A673 (cell line): Measurements from ENCODE around the gene C1orf198. TPM values are rescaled to one million over a fixed set of nuclear protein-coding genes. Genes with fewer than 3 reads are reported as not detected.

Source experiments
- BruUV-seq: library from RNA; stranded (reverse); fragments of 400-500 nt; replicated peaks from 2 replicates; lab custom pipeline; 2021; lab: Mats Ljungman, UMichigan
- CTCF ChIA-PET: fragments of 300-600 bp; sonication (Branson Sonifier 250); formaldehyde crosslinking; loops from one replicate; lab custom pipeline; 2022; ENCODE audit warnings: antibody characterized with exemption; lab: Charles Lee
- POLR2A ChIA-PET: fragments of 300-600 bp; sonication (Branson Sonifier 250); formaldehyde crosslinking; loops from one replicate; lab custom pipeline; 2022; ENCODE audit warnings: antibody characterized with exemption; ENCODE audit not compliant: low non-redundant PET; lab: Charles Lee
- DNase-seq: peaks from one replicate; pipeline ENCODE4 v3.0.0-alpha.2; 2015; ENCODE audit warnings: low spot score
- H3K27ac ChIP-seq: fragments of 200-600 bp; sonication (generic); 2 replicates; pipeline ENCODE4 v1.5.1; 2016; ENCODE audit warnings: mixed run types, low read depth, mild to moderate bottlenecking, mixed read lengths, antibody characterized with exemption, low read length; ENCODE audit not compliant: poor library complexity, severe bottlenecking
- H3K27me3 ChIP-seq: fragments of 200-600 bp; sonication (generic); replicated peaks from 2 replicates; pipeline ENCODE4 v1.6.1; 2017; ENCODE audit warnings: mixed run types, low read depth, mild to moderate bottlenecking, mixed read lengths, antibody characterized with exemption, low read length; ENCODE audit not compliant: insufficient read depth, poor library complexity
- H3K36me3 ChIP-seq: fragments of 200-600 bp; sonication (generic); 2 replicates; pipeline ENCODE4 v1.6.1; 2016; ENCODE audit warnings: mixed run types, mild to moderate bottlenecking, mixed read lengths, antibody characterized with exemption, low read length; ENCODE audit not compliant: insufficient read depth, poor library complexity, severe bottlenecking
- H3K4me1 ChIP-seq: fragments of 200-600 bp; sonication (generic); 2 replicates; pipeline ENCODE4 v1.6.1; 2017; ENCODE audit warnings: mixed run types, mild to moderate bottlenecking, mixed read lengths, antibody characterized with exemption, low read length; ENCODE audit not compliant: insufficient read depth, poor library complexity, severe bottlenecking
- H3K4me3 ChIP-seq: fragments of 200-600 bp; sonication (generic); 2 replicates; pipeline ENCODE4 v1.5.1; 2016; ENCODE audit warnings: low read depth, mixed run types, mild to moderate bottlenecking, mixed read lengths, low read length; ENCODE audit not compliant: poor library complexity, severe bottlenecking
- H3K9me3 ChIP-seq: fragments of 200-600 bp; sonication (generic); 2 replicates; pipeline ENCODE4 v1.6.1; 2016; ENCODE audit warnings: mixed run types, low read depth, mild to moderate bottlenecking, mixed read lengths, antibody characterized with exemption, low read length; ENCODE audit not compliant: poor library complexity, severe bottlenecking
- CTCF ChIP-seq: fragments of 300-800, 200-600 bp; sonication (generic); conservative IDR thresholded peaks from 2 replicates; pipeline ENCODE4 v1.5.1; 2017; ENCODE audit warnings: low read depth, mild to moderate bottlenecking, antibody characterized with exemption, low read length, moderate library complexity, mixed read lengths
- EZH2 ChIP-seq: fragments of 200-600 bp; sonication (generic); IDR thresholded peaks from 2 replicates; pipeline ENCODE4 v1.6.1; 2017; ENCODE audit warnings: borderline replicate concordance, low read depth, mild to moderate bottlenecking, mixed read lengths, antibody characterized with exemption, low read length; ENCODE audit not compliant: poor library complexity, severe bottlenecking
- intact Hi-C: fragments of 100-400 bp; cut with micrococcal nuclease; formaldehyde crosslinking; loops from one replicate; pipeline ENCODE4 v1.10.0; 2022; ENCODE audit not compliant: unreplicated experiment
- total RNA-seq: library from RNA; stranded (reverse); gene quantifications from 2 replicates; pipeline ENCODE4 v1.2.3, GENCODE V29; 2021

The C1orf198 gene
- total RNA-seq, 1 experiment from 2014 or later, result 42.4 TPM

- H3K4me1 ChIP-seq, result peaks cover 17% of the 10 kb centered on the region
- no peak for TF ChIP-seq CTCF
- no peak for TF ChIP-seq EZH2
- ChIA-PET CTCF (interaction anchor here (0.6 kb wide), 1 partner anchor 26 kb away, joined by 9 read pairs; no protein-coding TSS in a partner anchor), POLR2A (no interaction called here)
- DNase-seq, result no peak
- no peaks in the 10 kb centered on the region for H3K36me3 ChIP-seq
- intact Hi-C loops, result no loop called here
- H3K27me3 ChIP-seq, result no peaks in the 10 kb centered on the region
- H3K4me3 ChIP-seq, result no peak overlapping the region
- BruUV-seq, result no TSS peak
- no peaks in the 10 kb centered on the region for H3K9me3 ChIP-seq
- no peak overlapping the region for H3K27ac ChIP-seq
Observed at GRCh38 chr1:230861489-230861888, 6.8 kb downstream of the C1orf198 start.

GRCh38 chr1:230860617-230861384 lies 7.5 kb downstream of the C1orf198 start:
- ChIA-PET POLR2A (no interaction called here), CTCF (no interaction called here)
- no peaks in the 10 kb centered on the region for H3K9me3 ChIP-seq
- H3K4me3 ChIP-seq, result no peak overlapping the region
- no TSS peak for BruUV-seq
- TF ChIP-seq CTCF, result no peak; the same call in 1 of the 2 replicates
- no peak for TF ChIP-seq EZH2
- no peaks in the 10 kb centered on the region for H3K36me3 ChIP-seq
- H3K27ac ChIP-seq, result no peak overlapping the region
- intact Hi-C loops, result no loop called here
- no peaks in the 10 kb centered on the region for H3K27me3 ChIP-seq
- no peak for DNase-seq
- peaks cover 16% of the 10 kb centered on the region for H3K4me1 ChIP-seq

- no TSS peak for BruUV-seq
- H3K4me3 ChIP-seq, result no peak overlapping the region
- peaks cover 17% of the 10 kb centered on the region for H3K4me1 ChIP-seq
- CTCF ChIA-PET, result no interaction called here
- TF ChIP-seq EZH2 (no peak), CTCF (no peak)
- H3K27me3 ChIP-seq, result no peaks in the 10 kb centered on the region
- no peaks in the 10 kb centered on the region for H3K36me3 ChIP-seq
- POLR2A ChIA-PET, result no interaction called here
- intact Hi-C loops, result no loop called here
- no peak for DNase-seq
- no peaks in the 10 kb centered on the region for H3K9me3 ChIP-seq
- no peak overlapping the region for H3K27ac ChIP-seq
Observed at GRCh38 chr1:230858918-230859729, 9.2 kb downstream of the C1orf198 start.
